Measurements from ENCODE around the gene RPL4.
"Not testable (repeated sequence)": the region's sequence is repeated elsewhere in the genome, so short reads cannot be mapped to it uniquely, and the experiment has no call there.

The RPL4 gene

GRCh38 chr15:66515901-66516322 lies 11.3 kb upstream of the RPL4 start:
- no peak for TF ChIP-seq CTCF (IDR thresholded peaks at IDR 0.05; ENCODE audit: control extremely low read depth, extremely low read depth, low read depth, missing control alignments)
- DNase-seq (ENCODE audit: extremely low spot score): no peak
- ChIA-PET CTCF (interaction anchor here (1.5 kb wide), 1 partner anchor 18 kb away, joined by 6 read pairs; the partner anchor contains the start of gene SNAPC5), POLR2A (no interaction called here)

- CTCF ChIA-PET: no interaction called here
- DNase-seq (ENCODE audit: extremely low spot score): no peak
- no peak for TF ChIP-seq CTCF (IDR thresholded peaks at IDR 0.05; ENCODE audit: control extremely low read depth, extremely low read depth, low read depth, missing control alignments)
- POLR2A ChIA-PET: no interaction called here
Observed at GRCh38 chr15:66514586-66514985, 9.9 kb upstream of the RPL4 start.

GRCh38 chr15:66508293-66508883 lies 3.7 kb upstream of the RPL4 start:
- no peak for DNase-seq (ENCODE audit: extremely low spot score)
- TF ChIP-seq CTCF (IDR thresholded peaks at IDR 0.05; ENCODE audit: control extremely low read depth, extremely low read depth, low read depth, missing control alignments): no peak
- POLR2A ChIA-PET: no interaction called here
- CTCF ChIA-PET: interaction anchor here (1.4 to 3.0 kb wide), 2 partner anchors 11 to 17 kb away, joined by 3 to 18 read pairs; partner anchors contain the start of gene SNAPC5

- POLR2A ChIA-PET: no interaction called here
- DNase-seq (ENCODE audit: extremely low spot score): no peak
- TF ChIP-seq CTCF (IDR thresholded peaks at IDR 0.05; ENCODE audit: control extremely low read depth, extremely low read depth, low read depth, missing control alignments): no peak
- CTCF ChIA-PET: interaction anchor here (1.2 to 3.0 kb wide), 3 partner anchors 8 to 31 kb away, joined by 3 to 18 read pairs (median 4); partner anchors contain the start of gene SNAPC5
Observed at GRCh38 chr15:66505818-66506217, 1.2 kb upstream of the RPL4 start.

GRCh38 chr15:66505430-66505811 lies 766 bp upstream of the RPL4 start:
- POLR2A ChIA-PET: interaction anchor here (0.6 to 1.0 kb wide), 2 partner anchors 11 to 116 kb away, joined by 4 to 5 read pairs; no protein-coding TSS in a partner anchor
- CTCF ChIA-PET: interaction anchor here (1.0 to 3.0 kb wide), 3 partner anchors 8 to 93 kb away, joined by 3 to 18 read pairs (median 3); partner anchors contain the start of gene SNAPC5
- DNase-seq (ENCODE audit: extremely low spot score): no peak
- no peak for TF ChIP-seq CTCF (IDR thresholded peaks at IDR 0.05; ENCODE audit: control extremely low read depth, extremely low read depth, low read depth, missing control alignments)

- DNase-seq (ENCODE audit: extremely low spot score): no peak
- TF ChIP-seq CTCF (IDR thresholded peaks at IDR 0.05; ENCODE audit: control extremely low read depth, extremely low read depth, low read depth, missing control alignments): no peak
- CTCF ChIA-PET: interaction anchor here (1.2 kb wide), 1 partner anchor 9 kb away, joined by 3 read pairs; no protein-coding TSS in a partner anchor
- POLR2A ChIA-PET: no interaction called here
Observed at GRCh38 chr15:66503780-66504562, 684 bp downstream of the RPL4 start.

- POLR2A ChIA-PET; DNase-seq (ENCODE audit: extremely low spot score): not testable (repeated sequence)
- CTCF ChIA-PET: interaction anchor here (1.2 kb wide), 1 partner anchor 8 kb away, joined by 3 read pairs; no protein-coding TSS in a partner anchor
Observed at GRCh38 chr15:66503041-66503648, 1.5 kb downstream of the RPL4 start.
